K562 (cell line): ENCODE results near the gene KNCN. TPM values are rescaled to one million over a fixed set of nuclear protein-coding genes. Genes with fewer than 3 reads are reported as not detected.
A peak's percentile ranks its signal among the peaks of the same experiment; 100 is the strongest.

ENCODE experiments used
- CHD4 ChIP-seq: fragments of 200-600 bp; sonication (generic); IDR thresholded peaks from 3 replicates; pipeline ENCODE4 v1.6.1; 2012; ENCODE audit warnings: low read depth, mild to moderate bottlenecking, mixed read lengths, low read length, inconsistent platforms; ENCODE audit not compliant: insufficient read depth, insufficient replicate concordance, poor library complexity, severe bottlenecking
- ESRRA ChIP-seq: fragments of 450-650 bp; IDR thresholded peaks from 2 replicates; pipeline ENCODE4 v1.6.1; 2014; ENCODE audit warnings: low read depth, mild to moderate bottlenecking, moderate library complexity, borderline replicate concordance
- GATAD2B ChIP-seq: fragments of 450-650 bp; IDR thresholded peaks from 2 replicates; pipeline ENCODE4 v1.6.1; 2017; ENCODE audit warnings: mild to moderate bottlenecking, borderline replicate concordance
- HDAC1 ChIP-seq, 2 experiments: fragments of 450-650 bp; IDR thresholded peaks; 2 replicates each; pipeline ENCODE4 v1.6.1; 2016 to 2017; ENCODE audit warnings: inconsistent platforms in 1 of 2, mild to moderate bottlenecking in 1 of 2, moderate library complexity in 1 of 2
- IRF2 ChIP-seq: sonication (generic); formaldehyde crosslinking; IDR thresholded peaks from 2 replicates; pipeline ENCODE4 v1.8.1; 2022; ENCODE audit warnings: mild to moderate bottlenecking, missing genetic modification reagents
- NFIC ChIP-seq: fragments of 450-650 bp; IDR thresholded peaks from 2 replicates; pipeline ENCODE4 v1.6.1; 2017; ENCODE audit warnings: mild to moderate bottlenecking, inconsistent platforms
- PHB ChIP-seq: fragments of 250-450 bp; sonication (Bioruptor Pico); IDR thresholded peaks from 2 replicates; pipeline ENCODE4 v1.5.0; 2021
- PPARD ChIP-seq: fragments of 250-450 bp; sonication (Bioruptor Pico); IDR thresholded peaks from 2 replicates; pipeline ENCODE4 v1.8.0; 2022; ENCODE audit warnings: inconsistent platforms, mild to moderate bottlenecking, moderate library complexity
- PTRF ChIP-seq: fragments of 450-650 bp; IDR thresholded peaks from 2 replicates; pipeline ENCODE4 v1.6.1; 2016; ENCODE audit warnings: mild to moderate bottlenecking, missing genetic modification characterization, missing compliant biosample characterization
- RBM15 ChIP-seq: fragments of 200-400 bp; formaldehyde crosslinking; IDR thresholded peaks from 2 replicates; pipeline ENCODE4 v1.6.1; 2018; ENCODE audit warnings: mild to moderate bottlenecking, low read length, moderate library complexity; ENCODE audit not compliant: insufficient read depth
- RBM25 ChIP-seq: fragments of 200-400 bp; formaldehyde crosslinking; IDR thresholded peaks from 2 replicates; pipeline ENCODE4 v1.6.1; 2018; ENCODE audit warnings: low read length, low read depth, moderate library complexity; ENCODE audit not compliant: severe bottlenecking
- RHOXF2B ChIP-seq: fragments of 250-450 bp; sonication (Bioruptor Pico); conservative IDR thresholded peaks from 2 replicates; pipeline ENCODE4 v1.5.1; 2021
- SMARCA4 ChIP-seq: fragments of 450-650 bp; IDR thresholded peaks from 2 replicates; pipeline ENCODE4 v1.6.1; 2016
- TAL1 ChIP-seq: fragments of 450-650 bp; IDR thresholded peaks from 2 replicates; pipeline ENCODE4 v1.6.1; 2016; ENCODE audit warnings: mild to moderate bottlenecking
- TGIF2 ChIP-seq: sonication (generic); formaldehyde crosslinking; IDR thresholded peaks from 2 replicates; pipeline ENCODE4 v1.8.1; 2022; ENCODE audit warnings: mild to moderate bottlenecking, missing genetic modification reagents, moderate library complexity
- U2AF1 ChIP-seq: fragments of 200-400 bp; formaldehyde crosslinking; optimal IDR thresholded peaks from 2 replicates; pipeline ENCODE3; 2017; ENCODE audit warnings: mild to moderate bottlenecking, low read depth, low read length, moderate library complexity
- ZNF12 ChIP-seq: sonication (generic); formaldehyde crosslinking; IDR thresholded peaks from 2 replicates; pipeline ENCODE4 v1.4.0; 2020; ENCODE audit warnings: mild to moderate bottlenecking, missing genetic modification reagents
- ZNF175 ChIP-seq: fragments of 200-800 bp; sonication (Bioruptor generic); IDR thresholded peaks from 2 replicates; pipeline ENCODE4 v1.6.1; 2016; ENCODE audit warnings: low read depth, mild to moderate bottlenecking, missing genetic modification characterization, missing compliant biosample characterization
- ZNF584 ChIP-seq: fragments of 200-800 bp; sonication (Bioruptor generic); IDR thresholded peaks from 2 replicates; pipeline ENCODE4 v1.6.1; 2016; ENCODE audit warnings: low read depth, mild to moderate bottlenecking, missing genetic modification characterization, missing compliant biosample characterization
- ZNF586 ChIP-seq: fragments of 450-650 bp; formaldehyde crosslinking; conservative IDR thresholded peaks from 2 replicates; pipeline ENCODE4 v1.4.0; 2020; ENCODE audit warnings: mild to moderate bottlenecking, moderate library complexity
- ZNF696 ChIP-seq: fragments of 250-450 bp; sonication (Bioruptor Pico); conservative IDR thresholded peaks from 2 replicates; pipeline ENCODE4 v1.4.0; 2020; ENCODE audit warnings: mild to moderate bottlenecking, moderate library complexity
- ZNF766 ChIP-seq: fragments of 200-800 bp; sonication (Bioruptor generic); conservative IDR thresholded peaks from 2 replicates; pipeline ENCODE4 v1.6.1; 2016; ENCODE audit warnings: missing genetic modification characterization, missing compliant biosample characterization
- polyA plus RNA-seq, 8 experiments: library from polyadenylated mRNA; depleted of rRNA in 4 of 8; stranded (reverse) in 5 of 8; unstranded in 3 of 8; fragments of >200 nt; fragmentation: Nextera tagmentation in 2 of 8; fragmentation: Illumina TruSeq in 1 of 8; extraction: Ambion mirVana in 2 of 8; extraction: Trizol in 1 of 8; gene quantifications; 2 replicates each; pipeline versions ENCODE4 v1.2.1 to v1.2.3, GENCODE V29; 2011 to 2014; ENCODE audit warnings: inconsistent platforms in 1 of 8, missing spikeins in 1 of 8
- total RNA-seq, 7 experiments: library from RNA; depleted of rRNA in 6 of 7; stranded (reverse); fragments of >200 nt in 6 of 7; fragmentation: Illumina TruSeq in 2 of 7; extraction: Trizol in 2 of 7; gene quantifications; 2 replicates each; pipeline versions ENCODE4 v1.2.1 to v1.2.3, GENCODE V29; 2011 to 2021; ENCODE audit warnings: low replicate concordance in 1 of 7
- TF ChIP-seq, protein P1 (sequence below): sonication (generic); formaldehyde crosslinking; IDR thresholded peaks from 2 replicates; pipeline ENCODE4 v1.8.0; 2022; ENCODE audit warnings: mild to moderate bottlenecking, missing genetic modification reagents
- TF ChIP-seq, protein P2 (sequence below): fragments of 450-650 bp; formaldehyde crosslinking; IDR thresholded peaks from 2 replicates; pipeline ENCODE4 v1.4.0; 2020; ENCODE audit warnings: mild to moderate bottlenecking, mixed read lengths
- TF ChIP-seq, protein P3 (sequence below): fragments of 250-450 bp; sonication (Bioruptor Pico); IDR thresholded peaks from 2 replicates; pipeline ENCODE4 v1.8.0; 2021; ENCODE audit warnings: mild to moderate bottlenecking, moderate library complexity

The KNCN gene
- total and polyA plus RNA-seq, 9 of the 15 experiments (the other 6 are each of a cell fraction or from before 2014, with no cell fraction given) = not detected

DNA sequence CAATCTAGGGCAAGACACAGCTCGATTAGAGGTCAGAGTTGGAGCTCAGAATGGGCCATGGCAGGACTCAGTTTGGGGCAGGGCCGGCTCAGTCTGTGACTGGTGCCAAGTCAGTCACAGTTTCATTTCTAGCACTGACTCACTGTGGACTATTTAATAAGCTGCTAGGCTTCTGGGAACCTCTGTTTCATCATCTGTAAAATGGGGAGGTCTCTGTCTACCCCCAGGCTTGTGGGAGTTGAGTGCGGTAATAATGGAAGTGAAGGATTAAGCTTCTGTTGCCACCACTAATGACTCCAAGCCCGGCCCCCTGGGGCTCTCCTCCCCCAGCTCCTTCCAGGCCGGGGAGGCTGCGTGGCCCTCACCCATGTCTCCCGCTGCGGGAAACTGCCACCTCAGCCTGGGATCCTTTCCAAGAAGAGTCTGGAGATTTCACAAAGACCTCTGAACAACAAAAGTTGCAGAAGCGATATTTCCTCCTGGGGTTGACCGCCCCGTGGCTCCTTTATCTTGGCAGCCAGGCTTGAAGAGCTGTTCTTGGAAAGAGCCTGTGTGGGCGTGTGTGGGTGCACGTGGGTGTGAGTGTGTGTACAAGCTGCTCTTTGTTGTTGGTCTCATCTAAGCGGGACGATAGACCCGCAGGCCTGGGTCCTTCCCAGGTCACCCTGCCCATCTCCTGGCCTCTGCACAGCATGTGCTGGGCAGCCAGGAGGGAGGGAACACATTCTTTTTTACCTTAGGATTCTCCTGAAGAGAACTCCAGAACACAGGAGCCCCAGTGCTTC, 29.1 kb downstream of the KNCN start (continued):
- peak; percentile 82 for TF ChIP-seq ESRRA
- no peak for TF ChIP-seq PPARD (CRISPR knock-in tag)
- no peak for TF ChIP-seq RBM15
- peak; percentile 74 for TF ChIP-seq CHD4
- no peak for TF ChIP-seq IRF2
- TF ChIP-seq U2AF1 = no peak
- TF ChIP-seq RHOXF2B = no peak; the same call in 1 of the 2 replicates
- TF ChIP-seq ZNF175 (CRISPR knock-in tag) = peak; percentile 79
- no peak for TF ChIP-seq ZNF12
- no peak for TF ChIP-seq PHB
- TF ChIP-seq, protein P1, sequence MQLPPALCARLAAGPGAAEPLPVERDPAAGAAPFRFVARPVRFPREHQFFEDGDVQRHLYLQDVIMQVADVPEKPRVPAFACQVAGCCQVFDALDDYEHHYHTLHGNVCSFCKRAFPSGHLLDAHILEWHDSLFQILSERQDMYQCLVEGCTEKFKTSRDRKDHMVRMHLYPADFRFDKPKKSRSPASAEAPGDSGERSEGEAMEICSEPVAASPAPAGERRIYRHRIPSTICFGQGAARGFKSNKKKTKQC (CRISPR knock-in tag) = peak; percentile 85; the same call in 1 of the 2 replicates
- TF ChIP-seq, protein P2, sequence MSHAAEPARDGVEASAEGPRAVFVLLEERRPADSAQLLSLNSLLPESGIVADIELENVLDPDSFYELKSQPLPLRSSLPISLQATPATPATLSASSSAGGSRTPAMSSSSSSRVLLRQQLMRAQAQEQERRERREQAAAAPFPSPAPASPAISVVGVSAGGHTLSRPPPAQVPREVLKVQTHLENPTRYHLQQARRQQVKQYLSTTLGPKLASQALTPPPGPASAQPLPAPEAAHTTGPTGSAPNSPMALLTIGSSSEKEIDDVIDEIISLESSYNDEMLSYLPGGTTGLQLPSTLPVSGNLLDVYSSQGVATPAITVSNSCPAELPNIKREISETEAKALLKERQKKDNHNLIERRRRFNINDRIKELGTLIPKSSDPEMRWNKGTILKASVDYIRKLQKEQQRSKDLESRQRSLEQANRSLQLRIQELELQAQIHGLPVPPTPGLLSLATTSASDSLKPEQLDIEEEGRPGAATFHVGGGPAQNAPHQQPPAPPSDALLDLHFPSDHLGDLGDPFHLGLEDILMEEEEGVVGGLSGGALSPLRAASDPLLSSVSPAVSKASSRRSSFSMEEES (CRISPR knock-in tag) = no peak
- peak; percentile 41; the same call in 1 of the 2 replicates for TF ChIP-seq PTRF
- TF ChIP-seq ZNF584 (CRISPR knock-in tag) = no peak; the same call in 1 of the 2 replicates
- TF ChIP-seq ZNF586 (CRISPR knock-in tag) = no peak
- peak; percentile 97 for TF ChIP-seq SMARCA4
- TF ChIP-seq HDAC1 (IDR thresholded peaks at IDR 0.05) = peak; percentile 82 to 98
- no peak for TF ChIP-seq TGIF2 (CRISPR knock-in tag)
- peak; percentile 83; the same call in 1 of the 2 replicates for TF ChIP-seq ZNF766
- no peak; the same call in 1 of the 2 replicates for TF ChIP-seq GATAD2B
- TF ChIP-seq TAL1 = peak; percentile 89
- peak; percentile 97 for TF ChIP-seq RBM25
- TF ChIP-seq NFIC = peak; percentile 95
- TF ChIP-seq, protein P3, sequence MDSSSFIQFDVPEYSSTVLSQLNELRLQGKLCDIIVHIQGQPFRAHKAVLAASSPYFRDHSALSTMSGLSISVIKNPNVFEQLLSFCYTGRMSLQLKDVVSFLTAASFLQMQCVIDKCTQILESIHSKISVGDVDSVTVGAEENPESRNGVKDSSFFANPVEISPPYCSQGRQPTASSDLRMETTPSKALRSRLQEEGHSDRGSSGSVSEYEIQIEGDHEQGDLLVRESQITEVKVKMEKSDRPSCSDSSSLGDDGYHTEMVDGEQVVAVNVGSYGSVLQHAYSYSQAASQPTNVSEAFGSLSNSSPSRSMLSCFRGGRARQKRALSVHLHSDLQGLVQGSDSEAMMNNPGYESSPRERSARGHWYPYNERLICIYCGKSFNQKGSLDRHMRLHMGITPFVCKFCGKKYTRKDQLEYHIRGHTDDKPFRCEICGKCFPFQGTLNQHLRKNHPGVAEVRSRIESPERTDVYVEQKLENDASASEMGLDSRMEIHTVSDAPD = no peak
- no peak for TF ChIP-seq ZNF696
